Activated CD4-positive, CD25-positive, alpha-beta regulatory T cell (primary cell): Measurements from ENCODE around the gene SLC23A3.

ENCODE experiments used
- DNase-seq, 4 experiments: peaks; one replicate each; lab custom pipeline; 2025; lab: John Stamatoyannopoulos, UW

Gene SLC23A3, protein sequence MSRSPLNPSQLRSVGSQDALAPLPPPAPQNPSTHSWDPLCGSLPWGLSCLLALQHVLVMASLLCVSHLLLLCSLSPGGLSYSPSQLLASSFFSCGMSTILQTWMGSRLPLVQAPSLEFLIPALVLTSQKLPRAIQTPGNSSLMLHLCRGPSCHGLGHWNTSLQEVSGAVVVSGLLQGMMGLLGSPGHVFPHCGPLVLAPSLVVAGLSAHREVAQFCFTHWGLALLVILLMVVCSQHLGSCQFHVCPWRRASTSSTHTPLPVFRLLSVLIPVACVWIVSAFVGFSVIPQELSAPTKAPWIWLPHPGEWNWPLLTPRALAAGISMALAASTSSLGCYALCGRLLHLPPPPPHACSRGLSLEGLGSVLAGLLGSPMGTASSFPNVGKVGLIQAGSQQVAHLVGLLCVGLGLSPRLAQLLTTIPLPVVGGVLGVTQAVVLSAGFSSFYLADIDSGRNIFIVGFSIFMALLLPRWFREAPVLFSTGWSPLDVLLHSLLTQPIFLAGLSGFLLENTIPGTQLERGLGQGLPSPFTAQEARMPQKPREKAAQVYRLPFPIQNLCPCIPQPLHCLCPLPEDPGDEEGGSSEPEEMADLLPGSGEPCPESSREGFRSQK

GRCh38 chr2:219169930-219170654 lies at the start of gene SLC23A3:
SLC23A3 (minus strand) TSS chr2:219170029; CDS start chr2:219169984, 45 bp downstream.
- no peak for DNase-seq

GRCh38 chr2:219218732-219219701 lies 49.2 kb upstream of the SLC23A3 start, which contains the start of gene ABCB6:
ABCB6 (minus strand) TSS chr2:219218958; CDS start chr2:219218673, 285 bp downstream.
- peak; percentile 50 to 72 (median 66) for DNase-seq

DNA sequence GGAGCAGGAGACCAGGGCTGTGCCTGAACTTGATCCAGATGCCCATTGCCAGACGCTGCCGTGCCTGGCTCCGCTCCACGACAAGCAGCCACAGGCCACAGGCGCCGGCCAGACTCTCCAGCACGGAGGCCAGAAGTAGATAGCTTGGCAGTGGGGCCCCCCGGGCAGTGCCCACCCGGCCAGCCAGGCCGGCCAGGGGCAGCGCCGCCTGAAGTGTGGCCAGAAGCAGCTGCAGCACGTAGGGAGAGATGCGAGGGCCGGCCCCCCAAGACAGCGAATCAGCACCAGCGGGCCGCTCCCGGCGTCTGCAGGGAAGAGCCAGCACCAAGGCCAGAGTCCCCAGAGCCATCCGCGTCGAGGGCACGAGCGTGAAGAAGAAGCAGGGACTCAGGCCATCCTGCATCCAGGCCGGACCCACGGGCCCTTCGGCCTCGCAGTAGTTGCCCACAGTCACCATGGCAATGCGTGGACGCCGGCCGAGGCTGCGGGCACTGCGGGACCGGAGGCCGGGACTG lies 48.4 kb upstream of the SLC23A3 start:
- DNase-seq: no peak

DNA sequence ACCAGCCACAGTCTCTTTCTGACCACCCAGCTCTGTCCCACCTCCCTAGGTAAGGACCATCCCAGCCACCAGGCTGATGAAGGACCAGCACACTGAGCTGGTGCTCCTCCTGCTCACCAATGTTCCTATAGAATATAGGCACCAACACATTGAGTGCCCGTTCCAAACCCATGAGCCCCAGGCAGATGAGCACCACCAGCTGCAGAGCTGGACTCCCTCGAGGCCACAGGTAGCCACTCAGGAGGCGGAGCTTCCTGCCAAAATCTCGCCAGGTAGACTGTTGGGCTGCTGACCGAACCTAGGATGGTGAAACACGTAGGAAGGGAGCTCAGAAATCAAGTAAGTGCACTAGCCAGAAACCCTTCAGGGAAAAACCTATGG lies 46.7 kb upstream of the SLC23A3 start:
- no peak for DNase-seq

DNA sequence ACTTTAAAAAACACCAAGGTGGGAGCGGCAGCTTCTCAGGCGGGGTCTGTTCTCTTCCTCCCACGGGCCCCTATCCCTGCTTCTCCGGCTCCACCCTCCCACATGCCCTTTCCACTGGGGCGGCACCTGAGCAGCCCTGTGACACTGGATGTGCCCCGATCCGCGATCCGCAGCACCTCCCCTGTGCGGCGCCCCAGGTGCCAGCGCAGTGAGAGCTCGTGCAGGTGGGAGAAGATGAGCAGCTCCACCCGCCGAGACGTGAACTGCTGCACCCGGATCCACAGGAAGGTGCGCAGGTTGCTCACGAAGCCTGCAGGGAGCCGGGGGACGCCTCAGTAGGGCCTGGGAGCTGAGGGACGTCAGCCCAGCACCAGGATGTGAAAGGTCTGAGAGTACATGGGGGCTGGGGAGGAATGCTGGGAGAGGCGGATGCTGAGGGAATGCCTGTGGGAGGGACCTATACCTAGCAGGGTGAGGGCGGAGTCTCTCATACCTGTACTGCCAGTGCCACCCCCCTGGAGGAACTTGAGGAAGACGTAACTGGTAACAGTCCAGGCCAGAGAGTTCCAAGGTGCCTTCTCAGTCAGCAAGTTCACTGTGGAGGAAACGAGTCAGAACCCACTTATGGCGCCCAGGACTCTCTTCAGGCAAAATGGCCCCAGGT lies 46.2 kb upstream of the SLC23A3 start:
- DNase-seq: no peak

- no peak for DNase-seq
These were observed 45.0 kb upstream of the SLC23A3 start for GRCh38 chr2:219214786-219215185.

- DNase-seq: no peak
These were observed 44.3 kb upstream of the SLC23A3 start for GRCh38 chr2:219214141-219214540.

- no peak for DNase-seq
These were observed 43.8 kb upstream of the SLC23A3 start for GRCh38 chr2:219213486-219214071.

DNA sequence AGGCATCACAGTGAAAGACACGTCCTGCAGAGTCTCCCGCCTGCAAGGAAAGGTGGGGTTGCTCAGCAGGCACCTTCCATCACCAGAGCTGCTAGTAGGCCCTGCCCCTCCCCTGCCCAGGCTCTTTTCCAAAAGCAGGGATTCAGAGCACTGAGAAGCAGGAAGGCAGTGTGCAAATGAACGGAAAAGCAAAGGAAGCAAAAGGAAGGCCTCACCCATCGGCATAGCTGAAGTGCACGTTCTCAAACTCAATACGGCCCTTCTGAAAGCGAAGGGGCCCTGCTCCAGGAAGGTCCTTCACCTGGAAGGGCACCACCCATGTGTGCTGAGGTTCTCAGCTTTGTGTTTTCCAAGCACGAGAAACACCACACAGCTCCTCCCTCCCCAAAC lies 43.2 kb upstream of the SLC23A3 start:
- no peak for DNase-seq

- DNase-seq: no peak
These were observed 41.1 kb upstream of the SLC23A3 start for GRCh38 chr2:219210886-219211362.

GRCh38 chr2:219210196-219210885 lies 40.5 kb upstream of the SLC23A3 start:
- DNase-seq: no peak

- DNase-seq: no peak
These were observed 39.7 kb upstream of the SLC23A3 start for GRCh38 chr2:219209236-219210195.

DNA sequence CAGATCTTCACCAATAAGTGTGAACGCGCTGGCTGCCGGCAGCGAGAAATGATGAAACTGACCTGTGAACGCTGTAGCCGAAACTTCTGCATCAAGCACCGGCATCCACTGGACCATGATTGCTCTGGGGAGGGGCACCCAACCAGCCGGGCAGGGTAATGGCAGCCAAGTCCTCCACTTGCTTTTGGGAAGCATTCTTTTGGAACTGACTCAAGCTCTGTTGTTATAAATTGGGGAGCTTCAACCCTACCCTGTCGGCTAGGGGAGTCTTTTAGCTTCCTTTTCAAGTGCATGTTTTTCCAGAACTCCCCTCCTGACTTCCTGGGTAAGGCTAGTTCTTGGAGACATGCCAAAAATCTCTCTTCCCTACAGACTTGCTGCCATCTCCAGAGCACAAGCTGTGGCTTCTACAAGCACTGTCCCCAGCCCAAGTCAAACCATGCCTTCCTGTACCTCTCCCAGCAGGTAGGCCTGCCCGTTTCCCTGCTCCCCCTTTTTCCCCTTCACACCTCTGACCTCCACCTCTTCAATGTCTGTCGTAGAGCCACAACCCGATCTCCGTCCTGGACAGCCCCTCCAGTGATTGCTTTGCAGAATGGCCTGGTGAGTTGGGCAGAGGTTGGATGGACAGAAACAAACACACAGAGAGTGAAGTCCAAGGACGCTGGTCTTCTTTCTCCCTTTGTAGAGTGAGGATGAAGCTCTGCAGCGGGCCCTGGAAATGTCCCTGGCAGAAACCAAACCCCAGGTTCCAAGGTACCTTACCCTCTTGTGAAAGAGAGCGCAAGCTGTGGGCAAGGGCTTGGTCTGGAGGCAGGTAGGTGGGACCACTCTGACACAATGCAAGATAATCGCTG lies 38.3 kb upstream of the SLC23A3 start:
- DNase-seq: no peak

- no peak for DNase-seq
These were observed 37.5 kb upstream of the SLC23A3 start for GRCh38 chr2:219207134-219207883.

DNA sequence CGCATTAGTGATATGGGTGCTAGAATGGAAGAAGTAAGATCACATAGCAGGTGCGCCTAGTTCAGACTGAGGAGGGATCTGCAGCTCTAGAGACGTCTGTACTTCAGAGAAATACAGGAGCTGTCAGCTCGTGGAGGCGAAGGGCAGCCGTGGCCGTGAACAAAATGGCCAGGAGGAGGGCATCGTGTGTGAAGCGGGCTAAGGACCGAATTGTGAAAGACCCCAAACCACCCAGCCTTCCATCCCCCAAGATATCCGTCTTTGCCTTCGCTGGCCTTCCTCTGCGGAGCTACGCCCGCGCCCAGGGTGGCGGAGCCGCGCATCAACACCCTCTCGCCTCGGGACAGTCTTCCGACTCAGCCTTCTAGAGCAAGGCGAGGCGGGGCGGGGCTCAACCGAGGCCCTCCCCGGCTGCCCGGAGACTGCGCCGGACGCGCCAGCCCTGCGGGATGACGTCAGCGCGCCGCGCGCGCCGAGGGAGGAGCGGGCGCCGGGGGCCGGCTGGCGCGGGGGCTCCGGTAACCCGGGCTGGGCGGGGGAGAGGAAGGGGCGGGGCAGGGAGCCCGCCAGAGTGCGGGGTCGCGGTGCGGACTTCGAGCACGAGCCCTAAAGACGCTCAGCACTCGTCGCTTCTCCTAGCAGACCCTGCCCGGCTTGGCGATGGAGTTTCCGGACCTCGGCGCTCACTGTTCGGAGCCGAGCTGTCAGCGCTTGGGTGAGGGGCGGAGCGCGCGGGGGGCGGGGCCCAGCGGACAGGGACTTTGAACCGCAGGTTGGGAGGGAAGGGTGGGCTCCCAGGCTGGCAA lies 36.7 kb upstream of the SLC23A3 start, which contains the start of gene ZFAND2B:
Gene ZFAND2B, plus strand, starts transcription at position 455 of the 806 bp plus-strand sequence. Its CDS starts 206 bp downstream, at position 661.
- DNase-seq: peak; percentile 89 to 96 (median 94)

GRCh38 chr2:219205981-219206327 lies 36.1 kb upstream of the SLC23A3 start:
- DNase-seq: no peak
